ENCODE data around the gene SYK. TPM values are rescaled to one million over a fixed set of nuclear protein-coding genes. Genes with fewer than 3 reads are reported as not detected.

The SYK gene
- total RNA-seq, 1 donor: not detected

- no peak for TF ChIP-seq CTCF (IDR thresholded peaks at IDR 0.05; ENCODE audit: insufficient read depth, low read length)
- H3K4me3 ChIP-seq (ENCODE audit: low read depth, low read length): no peak overlapping the region
- DNase-seq (ENCODE audit: low read depth): no peak
Measured at GRCh38 chr9:90844326-90844725, 42.7 kb downstream of the SYK start.

GRCh38 chr9:90846770-90847419 lies 45.3 kb downstream of the SYK start:
- no peak for DNase-seq (ENCODE audit: low read depth)
- H3K4me3 ChIP-seq (ENCODE audit: low read depth, low read length): no peak overlapping the region
- TF ChIP-seq CTCF (IDR thresholded peaks at IDR 0.05; ENCODE audit: insufficient read depth, low read length): no peak

- no peak for TF ChIP-seq CTCF (IDR thresholded peaks at IDR 0.05; ENCODE audit: insufficient read depth, low read length)
- H3K4me3 ChIP-seq (ENCODE audit: low read depth, low read length): no peak overlapping the region
- no peak for DNase-seq (ENCODE audit: low read depth)
Measured at GRCh38 chr9:90847971-90848370, 46.4 kb downstream of the SYK start.

- DNase-seq (ENCODE audit: low read depth): no peak
- H3K4me3 ChIP-seq (ENCODE audit: low read depth, low read length): no peak overlapping the region
- no peak for TF ChIP-seq CTCF (IDR thresholded peaks at IDR 0.05; ENCODE audit: insufficient read depth, low read length)
Measured at GRCh38 chr9:90848866-90849265, 47.2 kb downstream of the SYK start.

GRCh38 chr9:90851444-90851843 lies 49.8 kb downstream of the SYK start:
- no peak for TF ChIP-seq CTCF (IDR thresholded peaks at IDR 0.05; ENCODE audit: insufficient read depth, low read length)
- no peak overlapping the region for H3K4me3 ChIP-seq (ENCODE audit: low read depth, low read length)
- DNase-seq (ENCODE audit: low read depth): no peak

- DNase-seq (ENCODE audit: low read depth): no peak
- no peak for TF ChIP-seq CTCF (IDR thresholded peaks at IDR 0.05; ENCODE audit: insufficient read depth, low read length)
- no peak overlapping the region for H3K4me3 ChIP-seq (ENCODE audit: low read depth, low read length)
Measured at GRCh38 chr9:90853945-90854344, 52.3 kb downstream of the SYK start.

GRCh38 chr9:90854637-90855175 lies 53.1 kb downstream of the SYK start:
- TF ChIP-seq CTCF (IDR thresholded peaks at IDR 0.05; ENCODE audit: insufficient read depth, low read length): no peak
- H3K4me3 ChIP-seq (ENCODE audit: low read depth, low read length): no peak overlapping the region
- DNase-seq (ENCODE audit: low read depth): no peak

All from fibroblast of the aortic adventitia (primary cell).